GM19455 (cell line): Measurements from ENCODE around the gene FYB1.

Experiments
- ATAC-seq: cut with Tn5 transposase; IDR thresholded peaks from one replicate; pipeline ENCODE4 v1.9.1; 2021; ENCODE audit not compliant: unreplicated experiment

Gene FYB1

DNA sequence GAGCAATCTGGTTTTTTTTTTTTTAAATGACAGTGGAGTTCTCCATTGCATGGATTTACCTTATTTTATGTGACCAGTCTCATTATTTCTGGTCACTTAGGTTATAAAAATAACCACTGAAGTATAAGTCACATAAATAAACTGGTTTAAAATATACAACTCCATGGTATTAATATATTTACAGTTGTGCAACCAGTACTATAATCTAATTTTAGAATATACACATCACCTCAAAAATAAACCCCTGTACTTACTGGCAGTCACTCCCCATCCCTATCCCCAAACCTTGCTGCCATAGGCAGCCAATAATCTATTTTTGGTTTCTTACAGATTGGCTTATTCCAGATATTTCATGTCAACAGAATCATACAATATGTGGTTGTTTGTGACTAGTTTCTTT lies 57.8 kb downstream of the FYB1 start:
- ATAC-seq: no peak

DNA sequence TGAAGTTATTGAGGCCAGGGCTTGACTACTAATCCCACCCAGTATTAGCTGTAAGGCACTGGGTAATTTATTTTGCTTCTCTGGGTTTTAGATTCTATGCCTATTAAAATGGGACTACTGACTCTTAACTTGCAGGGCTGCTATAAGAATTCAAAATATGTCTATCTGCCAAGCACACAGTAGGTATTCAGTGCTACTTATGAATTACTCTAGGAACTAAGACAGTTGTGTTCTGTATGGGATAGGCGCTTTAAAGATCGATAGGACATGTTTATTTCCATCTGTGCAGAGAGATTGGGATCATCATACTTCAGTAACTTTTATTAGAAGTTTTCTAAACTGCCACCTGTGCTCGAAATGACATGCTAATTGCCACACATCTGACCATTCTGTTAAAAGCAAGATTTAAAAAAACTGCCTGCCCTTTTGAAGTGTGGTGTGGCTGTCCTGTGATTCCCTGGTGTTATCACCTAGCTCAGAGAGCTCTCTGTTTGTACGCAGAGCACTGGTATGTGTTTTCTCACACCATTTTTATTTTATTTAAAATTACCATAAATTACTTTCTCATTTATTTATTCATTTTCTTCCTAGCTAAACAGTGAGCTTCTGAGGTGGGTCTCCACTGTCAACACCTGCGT lies 58.7 kb downstream of the FYB1 start:
- no peak for ATAC-seq

DNA sequence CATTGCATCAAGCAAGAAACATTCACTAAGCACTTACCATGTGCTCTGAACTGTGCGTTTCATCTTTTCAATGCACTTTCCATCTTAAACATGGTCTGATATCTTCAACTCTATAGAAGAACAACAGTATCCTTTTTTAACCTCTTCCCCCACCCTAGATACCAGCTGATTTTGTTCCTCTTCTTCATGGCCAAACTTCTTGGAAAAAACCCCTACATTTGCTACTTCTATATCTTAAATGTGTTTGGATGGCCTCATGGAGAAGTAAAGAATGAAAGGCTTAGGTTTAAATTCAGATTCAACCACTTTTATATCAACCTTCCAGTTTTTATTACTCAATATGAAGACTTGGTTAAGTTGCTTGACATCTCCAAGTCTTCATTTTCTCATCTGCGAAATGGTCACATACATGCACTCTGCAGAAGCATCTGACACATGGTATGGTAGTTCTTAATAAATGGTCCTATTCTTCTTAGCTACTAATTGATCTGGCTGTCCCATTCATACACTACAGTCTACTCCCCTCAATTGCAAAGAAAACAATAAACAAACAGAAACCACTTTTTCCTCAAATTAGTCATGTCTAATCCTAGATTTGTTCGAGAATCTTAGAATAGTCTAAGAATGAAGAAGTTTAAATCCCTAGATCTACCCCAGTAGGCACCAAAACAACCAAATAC lies 59.4 kb downstream of the FYB1 start:
- no peak for ATAC-seq

DNA sequence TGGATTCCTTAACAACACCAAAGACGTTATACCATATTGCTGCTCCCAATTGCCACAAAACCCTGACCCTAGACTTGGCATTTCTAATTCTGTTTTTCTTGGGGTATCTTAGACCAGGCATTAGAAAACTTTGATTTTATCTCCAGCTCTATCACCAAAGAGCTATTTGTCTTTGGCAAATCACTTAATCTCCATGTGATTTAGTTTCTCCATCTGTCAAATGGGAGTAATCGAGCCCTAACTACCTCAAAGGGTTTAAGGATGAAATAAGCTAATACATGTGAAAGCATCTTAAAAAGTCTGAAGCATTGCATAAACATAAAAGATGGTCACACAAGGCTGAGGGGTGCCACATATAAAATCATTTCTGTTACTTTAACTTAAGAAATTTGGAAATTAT lies 60.6 kb downstream of the FYB1 start:
- no peak for ATAC-seq

DNA sequence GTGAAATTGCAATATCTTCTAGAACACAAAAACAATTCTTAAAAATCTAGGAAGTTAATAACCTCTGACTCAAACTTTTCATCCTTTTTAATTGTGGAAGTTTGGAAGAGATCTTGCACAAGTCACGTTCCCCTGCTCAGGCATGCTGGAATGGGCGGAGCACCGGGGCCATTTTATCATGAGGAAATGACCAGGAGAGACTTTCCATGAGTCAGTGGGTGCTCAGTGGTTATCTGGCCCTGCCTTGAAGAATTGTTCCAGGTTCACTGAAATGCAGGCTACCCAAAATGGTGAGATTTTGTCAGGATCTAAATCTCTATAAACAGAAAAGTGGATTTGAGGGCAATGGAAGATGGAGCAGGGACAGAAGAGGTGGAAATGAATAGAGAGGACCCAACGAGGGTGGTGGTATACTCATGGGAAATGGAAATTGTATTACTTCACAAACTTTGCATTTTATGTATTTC lies 61.2 kb downstream of the FYB1 start:
- no peak for ATAC-seq

DNA sequence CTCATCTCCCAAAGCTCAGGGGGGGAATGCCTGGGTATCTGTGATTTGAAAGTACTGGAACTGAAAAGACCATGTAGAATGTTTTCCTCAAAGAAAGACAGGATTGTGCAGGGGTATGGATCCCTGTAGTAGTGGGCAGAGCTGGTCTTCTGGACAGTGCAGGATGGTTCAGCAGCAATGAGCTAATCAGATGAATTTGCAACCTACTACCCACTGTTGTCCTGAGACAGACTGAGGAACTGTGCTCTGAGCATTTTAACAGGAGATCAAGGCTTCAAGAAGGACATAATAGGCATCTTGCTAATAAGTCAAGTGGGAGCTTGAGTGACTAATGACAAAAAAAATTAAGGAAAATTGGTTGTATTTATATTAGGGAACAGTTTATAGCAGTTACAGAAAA lies 61.7 kb downstream of the FYB1 start:
- no peak for ATAC-seq

DNA sequence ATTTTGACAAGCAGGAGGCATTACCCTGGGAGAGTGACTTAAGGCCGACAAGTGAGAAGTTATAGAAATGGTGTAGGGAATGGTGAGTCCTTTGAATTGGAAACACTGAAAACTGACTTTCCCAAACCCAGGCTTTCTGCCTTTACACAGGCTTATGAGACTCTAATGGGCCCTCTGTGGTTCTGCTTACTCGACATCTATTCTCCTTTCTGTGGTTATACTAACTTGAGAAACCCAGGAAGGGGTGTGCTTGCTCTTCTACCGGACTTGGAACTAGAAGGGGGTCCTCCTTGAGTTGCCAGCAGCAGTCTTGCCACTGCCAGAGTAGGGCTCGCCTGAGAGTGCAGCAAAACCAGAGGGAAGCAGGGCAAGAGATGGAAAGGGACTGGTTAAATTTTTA lies 63.3 kb downstream of the FYB1 start:
- no peak for ATAC-seq

DNA sequence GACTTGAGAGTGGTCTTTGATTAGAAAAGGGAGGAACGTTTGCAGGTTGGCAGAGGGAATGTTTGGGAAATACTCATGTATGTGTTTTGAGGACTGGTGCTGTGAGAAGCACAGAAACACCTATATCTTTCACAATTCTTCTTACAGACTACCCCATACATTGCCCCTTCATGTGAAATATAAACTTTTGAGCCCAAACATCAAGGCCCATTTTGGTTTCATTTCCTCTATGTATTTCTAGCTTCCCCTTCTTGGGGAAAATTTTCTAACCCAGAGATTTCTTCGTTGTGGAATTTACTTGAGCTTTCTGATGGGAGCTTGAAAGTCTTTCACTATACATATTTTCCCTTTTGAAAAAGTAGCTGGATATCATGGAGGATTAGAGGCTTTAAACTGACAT lies 67.6 kb downstream of the FYB1 start:
- no peak for ATAC-seq

DNA sequence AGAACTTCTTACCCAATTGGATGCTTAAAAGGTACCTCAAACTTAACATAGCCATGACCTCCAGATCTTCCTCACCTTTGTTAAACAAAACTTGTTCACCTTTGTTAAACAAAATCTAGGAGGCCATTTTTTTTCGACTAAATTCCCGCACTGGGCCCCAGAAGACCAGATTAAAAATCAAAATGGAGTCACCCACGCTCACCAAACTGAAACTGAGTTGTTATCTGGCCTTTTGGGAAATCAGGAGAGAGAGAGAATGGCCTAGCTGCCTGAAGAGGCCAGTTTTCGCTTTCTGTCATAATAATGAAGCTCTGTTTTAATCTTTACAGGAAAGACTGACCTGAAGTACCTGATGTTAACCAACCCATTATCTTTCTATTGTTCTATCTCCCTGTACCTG lies 69.4 kb downstream of the FYB1 start:
- no peak for ATAC-seq

DNA sequence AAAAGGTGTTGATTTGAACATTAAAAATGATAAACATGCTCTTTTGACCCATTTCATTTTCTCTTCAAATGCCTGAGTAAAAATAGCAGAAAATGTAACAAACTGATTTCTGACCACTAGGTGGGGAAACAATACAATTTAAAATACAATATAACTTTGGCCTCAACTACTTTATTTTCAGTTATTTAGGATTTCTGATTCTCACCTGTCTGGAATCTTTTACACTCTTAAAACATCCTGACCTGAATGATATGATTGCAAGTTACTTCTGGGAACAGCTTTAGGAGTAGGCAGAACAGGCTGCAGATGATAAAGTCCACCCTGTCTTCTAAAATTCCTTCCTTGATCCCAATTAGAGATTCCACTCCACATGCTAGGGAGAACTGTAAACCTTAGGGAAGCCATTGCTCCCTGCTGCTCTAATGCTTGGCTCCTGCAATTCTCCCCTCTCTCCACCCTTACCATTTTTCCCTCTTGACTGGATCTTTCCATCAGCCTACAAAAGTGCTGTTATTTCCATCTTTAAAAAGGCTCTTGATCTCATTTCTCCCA lies 70.3 kb downstream of the FYB1 start:
- no peak for ATAC-seq

DNA sequence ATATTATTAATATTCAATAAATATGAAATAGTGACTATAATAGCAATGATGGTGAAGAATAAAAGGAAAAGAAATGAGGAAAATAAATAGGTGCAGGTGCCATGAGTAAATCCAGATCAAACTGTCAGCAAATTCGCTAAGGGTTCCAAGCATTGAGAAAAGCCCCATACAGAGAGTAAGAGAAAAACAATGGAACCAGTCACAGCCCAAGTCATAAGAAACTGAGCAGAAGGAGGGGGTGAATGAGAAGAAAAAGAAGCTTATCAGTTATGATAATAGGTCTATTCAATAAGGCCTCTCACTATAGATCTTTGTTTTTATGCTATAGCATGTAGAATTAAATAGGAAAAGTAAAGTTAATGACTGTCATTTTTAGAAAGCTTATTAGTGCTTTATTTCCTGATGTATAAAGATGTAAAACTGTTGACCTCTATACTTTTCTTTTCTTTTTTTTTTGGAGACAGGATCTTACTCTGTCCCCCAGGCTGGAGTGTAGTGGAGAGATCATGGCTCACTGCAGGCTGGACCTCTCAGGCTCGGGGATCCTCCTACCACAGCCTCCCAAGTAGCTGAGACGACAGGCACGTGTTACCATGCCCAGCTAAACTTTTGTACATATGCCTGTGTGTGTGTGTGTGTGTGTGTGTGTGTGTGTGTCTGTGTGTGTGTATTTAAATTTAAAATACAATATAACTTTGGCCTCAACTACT lies 72.4 kb downstream of the FYB1 start:
- no peak for ATAC-seq

DNA sequence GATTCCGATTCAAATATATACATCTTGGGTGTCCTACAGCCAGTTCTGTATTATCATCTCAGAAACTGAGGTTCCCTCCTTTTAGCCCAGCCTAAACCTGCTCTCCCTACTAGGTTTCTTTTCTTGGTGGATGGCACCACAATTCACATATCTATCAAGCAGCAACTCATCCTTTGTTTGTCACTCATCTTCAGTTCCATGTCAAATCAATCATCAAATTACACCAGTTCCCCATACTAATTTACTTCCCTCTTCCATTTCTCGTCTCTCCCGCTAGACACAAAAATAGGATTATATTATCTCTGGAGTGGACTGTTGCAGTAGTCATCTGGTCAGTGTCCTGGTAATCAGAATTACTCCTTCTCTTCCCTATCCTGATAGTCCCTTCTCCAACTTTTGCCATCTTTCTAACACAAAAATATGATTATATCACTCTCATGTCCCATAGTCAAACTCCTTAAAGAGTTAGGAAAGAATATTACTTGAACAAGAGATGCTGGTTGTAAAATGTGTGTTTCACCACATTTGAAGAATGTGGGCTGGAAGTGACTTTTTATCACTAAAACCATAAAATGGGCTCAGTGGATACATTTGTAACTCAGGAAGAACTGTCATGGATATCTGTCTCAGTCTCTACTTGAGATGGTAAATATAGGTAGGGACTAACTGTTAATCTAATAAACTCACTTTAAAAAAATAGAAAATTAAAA lies 76.1 kb downstream of the FYB1 start:
- no peak for ATAC-seq

DNA sequence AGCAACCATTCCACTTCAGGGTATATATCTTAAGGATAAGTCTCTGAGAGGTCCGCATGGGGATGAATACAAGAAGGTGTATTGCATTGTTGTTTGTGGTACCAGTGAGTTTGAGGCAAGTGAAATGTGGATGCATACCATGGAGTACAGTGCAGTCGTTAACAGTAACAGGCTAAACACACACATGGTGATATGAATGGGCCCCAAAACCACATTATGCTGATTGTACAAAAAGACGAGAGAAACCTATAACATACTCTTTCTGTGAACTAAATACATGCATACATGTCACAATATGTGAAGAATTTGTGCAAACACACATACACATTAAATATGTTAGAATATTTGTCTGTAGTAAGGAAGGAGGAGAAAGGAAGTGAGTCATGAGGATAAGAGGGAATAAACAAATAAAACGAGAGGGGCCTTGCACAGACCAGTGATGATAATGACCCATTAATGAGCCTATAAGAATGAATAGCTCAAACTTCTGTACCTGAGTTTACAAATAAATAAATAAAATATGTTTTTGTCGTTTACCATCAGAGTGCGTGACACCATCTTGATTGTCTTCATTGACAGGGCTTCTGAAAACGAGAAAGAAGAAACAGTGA lies 78.7 kb downstream of the FYB1 start:
- no peak for ATAC-seq

DNA sequence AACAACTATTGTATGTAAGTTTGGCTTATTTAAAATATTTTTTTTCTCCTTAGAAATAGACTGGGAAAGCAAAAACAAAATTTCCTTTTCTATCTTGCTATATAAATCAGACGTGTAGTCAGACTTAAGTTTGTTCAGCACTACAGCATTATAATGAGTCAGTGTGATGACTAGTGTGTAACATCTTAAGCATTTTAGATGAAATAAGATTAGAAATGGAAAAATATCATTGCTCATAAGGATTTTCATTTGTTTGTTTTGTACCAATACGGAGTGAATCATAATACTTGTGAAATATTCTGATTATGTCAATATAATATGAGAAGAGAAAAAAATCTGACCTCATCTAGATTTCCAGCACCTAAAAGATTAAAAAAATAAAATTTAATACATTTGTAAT lies 80.5 kb downstream of the FYB1 start:
- no peak for ATAC-seq

DNA sequence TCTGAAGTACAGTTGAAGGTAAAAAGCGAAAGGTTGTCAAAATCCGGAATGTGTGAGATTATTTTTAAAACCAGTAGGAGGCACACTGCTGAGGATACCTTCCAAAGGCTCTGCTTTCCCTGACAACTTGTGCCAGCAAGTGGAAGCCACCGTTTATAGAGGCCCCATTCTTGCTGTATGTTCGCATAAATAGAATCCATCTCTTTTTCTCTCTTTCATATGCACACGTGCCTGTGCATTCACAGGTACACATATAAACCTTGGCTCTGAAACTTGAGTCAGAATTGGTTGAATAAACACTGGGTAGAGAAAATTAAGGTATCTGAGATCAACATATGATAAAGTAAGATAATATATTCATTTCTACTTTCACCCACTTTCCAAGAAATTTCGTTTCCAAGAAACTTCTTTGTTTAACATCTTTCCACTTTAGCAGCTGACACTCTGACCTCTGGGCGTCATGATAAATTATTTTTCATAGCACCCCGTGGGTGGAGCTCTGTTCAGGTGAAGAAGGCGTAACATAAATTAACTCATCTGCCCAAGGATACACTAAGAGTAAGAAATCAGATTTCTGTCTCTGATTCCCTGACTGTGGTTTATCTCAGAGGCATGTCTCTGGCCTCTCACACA lies 81.4 kb downstream of the FYB1 start:
- ATAC-seq: no peak

DNA sequence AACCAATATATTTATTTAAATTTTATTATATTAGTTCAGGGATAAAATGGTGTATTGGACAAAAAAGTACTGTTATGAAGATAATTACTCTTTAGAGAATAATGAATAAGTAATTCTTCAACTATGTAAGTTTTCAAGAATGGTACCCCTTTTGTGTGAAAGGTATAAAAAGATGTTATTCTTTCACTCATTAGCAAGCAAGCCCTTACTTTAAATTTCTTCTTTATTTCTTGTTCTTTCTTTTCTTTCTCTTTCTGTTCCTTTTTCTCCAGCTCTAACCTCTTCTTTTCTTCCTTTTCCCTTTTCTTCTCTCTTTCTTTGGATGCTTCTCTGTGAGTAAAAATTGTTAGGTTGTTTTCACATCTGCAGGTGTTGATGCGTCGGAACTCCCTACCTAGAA lies 82.0 kb downstream of the FYB1 start:
- ATAC-seq: no peak

DNA sequence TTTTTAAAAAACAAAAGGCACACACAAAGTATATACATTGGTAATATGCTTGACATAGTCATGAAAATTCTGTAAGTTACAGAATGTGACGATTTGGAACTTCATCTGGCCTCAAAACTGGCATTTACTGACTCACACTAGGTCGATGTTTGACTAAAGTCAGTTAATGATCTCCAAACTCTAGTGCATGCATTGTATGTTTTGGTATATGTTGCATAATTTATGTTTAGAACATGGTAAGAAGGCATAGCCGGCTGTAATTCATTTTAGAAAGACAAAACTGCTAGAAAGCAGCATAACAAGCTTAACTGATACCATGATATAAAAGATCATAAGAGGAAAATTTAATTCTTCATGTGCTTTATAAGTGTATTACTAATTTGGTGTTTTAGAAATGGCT lies 86.6 kb downstream of the FYB1 start:
- no peak for ATAC-seq

DNA sequence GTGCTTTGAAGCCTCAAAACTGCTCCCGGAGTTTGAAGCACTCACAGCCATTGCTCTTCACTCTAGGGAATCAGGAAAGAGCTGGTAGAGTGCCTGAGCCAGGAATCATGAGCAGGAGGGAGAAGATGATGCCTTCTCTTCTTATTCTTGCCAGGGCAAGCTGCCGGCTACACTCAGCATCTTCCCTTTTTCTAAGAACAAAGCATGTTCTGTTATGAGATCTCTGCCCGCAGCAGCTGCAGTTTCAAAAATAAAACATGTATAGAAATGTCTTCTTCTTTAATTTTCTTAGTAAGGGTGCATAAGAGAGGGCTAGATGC lies 87.3 kb downstream of the FYB1 start:
- ATAC-seq: no peak

DNA sequence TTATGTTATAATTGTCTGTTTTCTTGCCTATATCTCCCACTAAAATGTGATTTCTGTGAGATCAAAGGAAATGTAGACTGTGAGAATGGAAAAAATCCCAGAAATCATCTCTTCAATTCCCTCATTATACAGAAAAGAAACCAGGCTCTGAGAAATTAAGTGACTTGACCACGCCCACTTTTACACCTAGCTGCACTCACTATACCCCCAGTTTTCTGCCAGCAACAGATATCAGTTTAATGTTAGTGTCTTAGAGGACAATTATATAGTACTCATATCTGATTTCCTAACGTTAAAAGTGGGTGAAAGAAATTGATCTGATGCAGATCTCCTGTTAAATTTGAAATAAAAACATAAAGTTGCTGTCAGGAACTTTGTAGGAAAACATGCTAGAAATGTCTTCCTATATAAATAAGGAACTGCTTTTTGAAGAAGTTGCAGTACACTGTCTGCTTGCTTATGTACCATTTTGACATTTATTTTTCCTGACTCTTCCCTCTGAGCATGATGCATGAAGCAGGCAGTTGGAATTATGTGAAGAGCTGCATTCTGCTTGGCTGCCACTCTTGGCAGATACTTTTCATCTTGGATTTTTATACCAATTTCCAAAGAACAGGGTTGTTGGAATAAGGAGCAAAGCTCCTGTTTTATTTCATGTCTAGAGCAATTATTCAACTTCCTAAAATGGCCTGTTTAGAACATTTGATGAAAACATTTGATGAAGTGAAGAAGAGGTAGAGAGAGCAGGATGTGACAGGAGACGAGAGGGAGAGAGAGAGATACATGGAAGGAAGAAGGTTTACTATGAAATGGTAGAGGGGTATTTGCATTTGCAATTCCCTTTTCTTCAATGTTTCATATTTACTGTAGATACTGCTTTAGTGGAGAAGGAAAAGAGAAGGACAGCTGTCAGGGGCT lies 87.9 kb downstream of the FYB1 start:
- no peak for ATAC-seq

DNA sequence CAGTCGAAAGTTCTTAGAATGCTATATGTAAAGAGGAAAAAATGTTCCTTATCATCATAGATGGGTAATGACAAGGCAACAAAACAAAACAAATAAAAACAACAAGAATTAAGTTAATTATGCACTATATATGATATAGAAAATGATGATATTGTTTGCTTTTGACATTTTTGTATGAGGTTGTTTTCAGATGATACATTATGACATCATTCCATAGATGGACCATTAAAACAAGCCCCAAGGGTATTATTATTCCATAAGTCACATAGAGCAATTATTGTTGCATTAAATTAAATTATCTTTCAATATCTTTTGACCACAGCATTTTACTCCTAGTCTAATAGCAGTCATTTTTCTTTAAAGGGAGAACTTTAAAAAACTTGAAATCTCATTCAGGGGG lies 88.6 kb downstream of the FYB1 start:
- ATAC-seq: no peak
